Measurements from ENCODE around the gene CREB5.

CREB5 gene

GRCh38 chr7:28613262-28613661 is 200.9 kb downstream of the CREB5 start:
- DNase-seq (ENCODE audit: low spot score), result no peak

- no peak for DNase-seq (ENCODE audit: low spot score)
Measured at GRCh38 chr7:28615091-28615490, 202.8 kb downstream of the CREB5 start.

- DNase-seq (ENCODE audit: low spot score), result no peak
Measured at GRCh38 chr7:28617308-28617880, 205.1 kb downstream of the CREB5 start.

- no peak for DNase-seq (ENCODE audit: low spot score)
Measured at GRCh38 chr7:28618383-28618782, 206.1 kb downstream of the CREB5 start.

GRCh38 chr7:28619256-28619655 is 206.9 kb downstream of the CREB5 start:
- DNase-seq (ENCODE audit: low spot score), result no peak

- no peak for DNase-seq (ENCODE audit: low spot score)
Measured at GRCh38 chr7:28621369-28621841, 209.1 kb downstream of the CREB5 start.

- DNase-seq (ENCODE audit: low spot score), result peak; percentile 56
Measured at GRCh38 chr7:28623105-28623730, 210.9 kb downstream of the CREB5 start.

GRCh38 chr7:28623863-28624262 is 211.5 kb downstream of the CREB5 start:
- DNase-seq (ENCODE audit: low spot score), result no peak

- no peak for DNase-seq (ENCODE audit: low spot score)
Measured at GRCh38 chr7:28625432-28625831, 213.1 kb downstream of the CREB5 start.

GRCh38 chr7:28626221-28626620 is 213.9 kb downstream of the CREB5 start:
- DNase-seq (ENCODE audit: low spot score), result no peak

GRCh38 chr7:28626624-28627262 is 214.4 kb downstream of the CREB5 start:
- peak; percentile 67 for DNase-seq (ENCODE audit: low spot score)

- no peak for DNase-seq (ENCODE audit: low spot score)
Measured at GRCh38 chr7:28627263-28627653, 214.9 kb downstream of the CREB5 start.

- no peak for DNase-seq (ENCODE audit: low spot score)
Measured at GRCh38 chr7:28627896-28628295, 215.6 kb downstream of the CREB5 start.

- no peak for DNase-seq (ENCODE audit: low spot score)
Measured at GRCh38 chr7:28629216-28629842, 217.0 kb downstream of the CREB5 start.

- DNase-seq (ENCODE audit: low spot score), result no peak
Measured at GRCh38 chr7:28630350-28630749, 218.0 kb downstream of the CREB5 start.

GRCh38 chr7:28631995-28632394 is 219.7 kb downstream of the CREB5 start:
- DNase-seq (ENCODE audit: low spot score), result no peak

- no peak for DNase-seq (ENCODE audit: low spot score)
Measured at GRCh38 chr7:28638914-28639313, 226.6 kb downstream of the CREB5 start.

GRCh38 chr7:28640001-28640400 is 227.7 kb downstream of the CREB5 start:
- no peak for DNase-seq (ENCODE audit: low spot score)

GRCh38 chr7:28641752-28642545 is 229.6 kb downstream of the CREB5 start:
- DNase-seq (ENCODE audit: low spot score), result no peak

GRCh38 chr7:28643188-28643569 is 230.9 kb downstream of the CREB5 start:
- no peak for DNase-seq (ENCODE audit: low spot score)

GRCh38 chr7:28643584-28644340 is 231.4 kb downstream of the CREB5 start:
- DNase-seq (ENCODE audit: low spot score), result no peak

- no peak for DNase-seq (ENCODE audit: low spot score)
Measured at GRCh38 chr7:28645866-28646265, 233.5 kb downstream of the CREB5 start.
